ENCODE measurements around the gene STARD13.

Gene STARD13

GRCh38 chr13:33109801-33110200 is 175.8 kb downstream of the STARD13 start:
- no peak for DNase-seq

- DNase-seq, result no peak
Observed at GRCh38 chr13:33109271-33109697, 176.3 kb downstream of the STARD13 start.

- no peak for DNase-seq
Observed at GRCh38 chr13:33108620-33109019, 176.9 kb downstream of the STARD13 start.

- DNase-seq, result no peak
Observed at GRCh38 chr13:33107361-33107760, 178.2 kb downstream of the STARD13 start.

- DNase-seq, result no peak
Observed at GRCh38 chr13:33106656-33107360, 178.7 kb downstream of the STARD13 start.

- DNase-seq, result no peak
Observed at GRCh38 chr13:33105387-33106005, 180.1 kb downstream of the STARD13 start.

- DNase-seq, result no peak
Observed at GRCh38 chr13:33103457-33103856, 182.1 kb downstream of the STARD13 start.

- no peak for DNase-seq
Observed at GRCh38 chr13:33101835-33102234, 183.7 kb downstream of the STARD13 start.

GRCh38 chr13:33100886-33101285 is 184.7 kb downstream of the STARD13 start:
- DNase-seq, result no peak

GRCh38 chr13:33099860-33100259 is 185.7 kb downstream of the STARD13 start:
- no peak for DNase-seq

GRCh38 chr13:33096886-33097605 is 188.5 kb downstream of the STARD13 start:
- DNase-seq, result no peak

- no peak for DNase-seq
Observed at GRCh38 chr13:33092073-33092987, 193.2 kb downstream of the STARD13 start.

GRCh38 chr13:33091415-33091774 is 194.2 kb downstream of the STARD13 start:
- no peak for DNase-seq

GRCh38 chr13:33090755-33091414 is 194.7 kb downstream of the STARD13 start:
- no peak for DNase-seq

GRCh38 chr13:33089311-33089710 is 196.2 kb downstream of the STARD13 start:
- no peak for DNase-seq

- no peak for DNase-seq
Observed at GRCh38 chr13:33087790-33088189, 197.8 kb downstream of the STARD13 start.

- no peak for DNase-seq
Observed at GRCh38 chr13:33087091-33087490, 198.5 kb downstream of the STARD13 start.

GRCh38 chr13:33083054-33083453 is 202.5 kb downstream of the STARD13 start:
- DNase-seq, result no peak

GRCh38 chr13:33081666-33082065 is 203.9 kb downstream of the STARD13 start:
- no peak for DNase-seq

- DNase-seq, result no peak
Observed at GRCh38 chr13:33080972-33081590, 204.5 kb downstream of the STARD13 start.

GRCh38 chr13:33079960-33080359 is 205.6 kb downstream of the STARD13 start:
- DNase-seq, result no peak

GRCh38 chr13:33078263-33078662 is 207.3 kb downstream of the STARD13 start:
- DNase-seq, result no peak
